Measurements from ENCODE around the gene STPG4.

DNA sequence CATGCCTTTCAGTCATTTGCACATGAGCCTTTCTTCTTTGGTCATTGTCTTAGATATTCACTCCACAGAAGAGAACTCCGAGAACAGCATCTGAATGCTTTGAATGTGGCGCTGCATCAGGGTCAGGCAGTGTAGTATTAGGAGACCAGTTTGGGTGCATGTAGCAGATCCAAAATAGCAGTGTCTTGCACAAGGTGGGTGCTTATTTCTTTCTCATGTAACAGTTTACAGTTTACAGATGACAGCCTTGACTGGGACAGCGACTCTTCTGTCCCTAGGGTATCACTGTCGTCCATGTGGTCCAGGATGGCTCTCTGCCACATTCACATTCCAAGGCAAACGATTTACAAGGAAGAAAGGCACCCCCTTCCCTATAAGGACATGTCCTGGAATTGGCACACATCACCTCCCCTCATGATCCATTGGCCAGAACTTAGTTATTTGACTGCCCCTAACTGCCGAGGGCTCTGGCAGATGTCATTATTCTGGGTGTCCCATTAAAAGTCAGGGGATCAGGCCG is 101.0 kb downstream of the STPG4 start:
- TF ChIP-seq POLR2AphosphoS5 (IDR thresholded peaks at IDR 0.05; ENCODE audit: low read depth, low read length) = no peak
- no peak for TF ChIP-seq SPI1 (IDR thresholded peaks at IDR 0.05; ENCODE audit: low read depth, low read length)

All from GM12891 (cell line).